ENCODE results near the gene LRMDA. TPM values are rescaled to one million over a fixed set of nuclear protein-coding genes. Genes with fewer than 3 reads are reported as not detected.

Gene LRMDA
- total RNA-seq, 1 donor from 2014 or later = not detected

DNA sequence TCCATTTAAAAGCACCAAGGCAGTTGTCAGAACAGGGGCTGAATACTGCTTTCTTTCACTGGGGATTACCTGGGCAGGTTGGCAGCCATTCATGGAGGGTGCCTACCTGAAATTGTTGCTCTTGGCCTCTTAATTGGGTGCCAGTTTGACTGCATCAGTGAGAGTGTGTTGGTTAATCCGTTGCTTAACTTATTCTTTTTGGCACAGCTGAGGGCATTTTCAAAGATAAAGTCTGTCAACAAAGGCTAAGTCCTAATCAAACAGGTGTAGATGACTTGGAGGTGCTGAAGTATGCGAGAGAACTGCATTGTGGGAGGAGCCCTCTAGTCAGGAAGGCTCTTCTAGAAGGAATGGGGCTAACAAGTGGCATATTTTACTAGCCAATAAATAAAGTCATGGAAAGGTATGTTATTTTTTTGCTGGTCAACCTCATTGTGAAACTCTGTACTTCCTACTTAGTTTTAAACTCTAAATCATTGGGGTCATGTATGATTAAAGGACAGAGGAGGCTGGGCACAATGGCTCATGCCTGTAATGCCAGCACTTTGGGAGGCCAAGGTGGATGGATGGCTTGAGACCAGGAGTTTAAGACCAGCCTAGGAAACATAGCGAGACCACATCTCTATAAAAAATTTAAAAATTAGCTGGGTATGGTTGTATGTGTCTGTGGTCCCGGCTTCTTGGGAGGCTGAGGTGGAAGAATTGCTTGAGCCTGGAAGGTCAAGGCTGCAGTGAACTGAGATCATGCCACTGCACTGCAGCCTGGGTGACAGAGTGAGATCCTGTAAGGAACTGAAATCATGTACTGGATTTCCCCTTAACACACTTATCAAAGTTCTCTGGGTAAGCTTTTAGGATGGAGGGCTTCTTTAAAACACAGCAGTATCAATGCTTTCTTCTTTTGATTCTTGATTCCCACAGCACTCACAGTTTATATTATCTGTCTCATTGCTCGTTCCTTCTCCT, 134.1 kb downstream of the LRMDA start:
- no peak for DNase-seq (ENCODE audit: low spot score)
- Mint-ChIP-seq H3K9me3 (peaks cover 7% of the 10 kb centered on the region), H3K27me3 (ENCODE audit: low read depth) (no peaks in the 10 kb centered on the region), H3K4me3 (ENCODE audit: low read depth) (no peak overlapping the region), H3K36me3 (ENCODE audit: low read depth) (no peaks in the 10 kb centered on the region), H3K4me1 (ENCODE audit: low read depth) (no peaks in the 10 kb centered on the region), H3K27ac (no peak overlapping the region)
- intact Hi-C loops (cut with micrococcal nuclease) = no loop called here

DNA sequence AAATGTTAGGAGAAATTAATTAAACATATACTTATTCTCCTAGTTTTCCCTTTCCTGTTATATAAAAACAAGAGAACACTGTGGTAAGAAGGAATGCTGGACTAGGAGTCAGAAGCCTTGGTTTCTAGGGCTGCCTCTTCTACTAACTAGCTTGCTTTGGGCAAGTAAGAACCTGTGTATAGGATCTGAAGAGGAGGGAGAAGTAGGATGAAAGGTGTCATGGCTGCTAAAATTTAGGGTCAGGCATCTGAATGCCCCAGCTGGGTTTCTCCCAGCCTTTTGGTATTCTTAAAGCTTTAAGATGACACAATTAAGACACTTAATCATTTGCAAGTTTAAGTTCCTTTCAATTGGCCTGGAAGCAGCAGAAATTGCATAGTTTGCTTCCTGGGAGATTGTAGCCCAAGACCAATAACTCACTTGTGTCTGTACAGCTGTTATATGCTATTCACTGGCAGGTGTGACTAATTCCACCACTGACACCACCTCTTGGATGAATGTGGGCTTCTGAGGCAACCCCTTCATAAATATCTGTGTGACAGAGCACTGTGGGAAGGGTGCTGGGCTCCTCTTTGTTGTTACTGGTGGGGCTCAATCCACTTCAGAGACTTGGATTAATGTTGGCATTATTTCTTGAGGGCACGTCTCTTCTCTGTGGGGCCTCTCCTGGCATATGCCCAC, 137.2 kb downstream of the LRMDA start:
- intact Hi-C loops (cut with micrococcal nuclease) = no loop called here
- DNase-seq (ENCODE audit: low spot score) = no peak
- no peaks in the 10 kb centered on the region for H3K4me1 Mint-ChIP-seq (ENCODE audit: low read depth)
- H3K9me3 Mint-ChIP-seq = peaks cover 22% of the 10 kb centered on the region
- no peaks in the 10 kb centered on the region for H3K36me3 Mint-ChIP-seq (ENCODE audit: low read depth)
- H3K27me3 Mint-ChIP-seq (ENCODE audit: low read depth) = no peaks in the 10 kb centered on the region
- H3K27ac Mint-ChIP-seq = no peak overlapping the region
- H3K4me3 Mint-ChIP-seq (ENCODE audit: low read depth) = no peak overlapping the region

DNA sequence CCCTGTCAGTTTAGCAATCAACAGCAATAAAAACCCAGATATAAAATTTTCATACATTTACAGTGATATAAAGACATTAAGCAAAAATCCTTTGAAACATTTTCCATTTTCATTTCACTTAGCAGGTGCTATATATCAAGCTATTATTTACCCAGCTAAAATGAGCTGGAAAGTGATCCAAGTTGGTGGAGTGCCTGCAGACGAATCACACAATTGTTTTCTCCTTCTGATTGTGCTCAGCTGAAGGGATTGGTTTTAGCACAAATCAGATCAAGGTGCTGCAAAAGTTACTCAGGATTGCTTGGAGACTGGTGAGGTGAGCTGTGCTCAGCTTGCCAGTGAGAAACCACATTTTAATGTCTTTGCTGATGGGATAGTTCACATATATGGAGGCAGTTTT, 138.1 kb downstream of the LRMDA start:
- Mint-ChIP-seq H3K9me3 (peaks cover 29% of the 10 kb centered on the region), H3K4me3 (ENCODE audit: low read depth) (no peak overlapping the region), H3K27me3 (ENCODE audit: low read depth) (no peaks in the 10 kb centered on the region), H3K27ac (no peak overlapping the region), H3K36me3 (ENCODE audit: low read depth) (no peaks in the 10 kb centered on the region), H3K4me1 (ENCODE audit: low read depth) (no peaks in the 10 kb centered on the region)
- intact Hi-C loops (cut with micrococcal nuclease) = no loop called here
- no peak for DNase-seq (ENCODE audit: low spot score)

- Mint-ChIP-seq H3K4me3 (ENCODE audit: low read depth) (no peak overlapping the region), H3K27ac (no peak overlapping the region), H3K36me3 (ENCODE audit: low read depth) (no peaks in the 10 kb centered on the region), H3K9me3 (peaks cover 29% of the 10 kb centered on the region), H3K4me1 (ENCODE audit: low read depth) (no peaks in the 10 kb centered on the region), H3K27me3 (ENCODE audit: low read depth) (no peaks in the 10 kb centered on the region)
- intact Hi-C loops (cut with micrococcal nuclease) = no loop called here
- no peak for DNase-seq (ENCODE audit: low spot score)
Observed at GRCh38 chr10:75572478-75572877, 141.1 kb downstream of the LRMDA start.

DNA sequence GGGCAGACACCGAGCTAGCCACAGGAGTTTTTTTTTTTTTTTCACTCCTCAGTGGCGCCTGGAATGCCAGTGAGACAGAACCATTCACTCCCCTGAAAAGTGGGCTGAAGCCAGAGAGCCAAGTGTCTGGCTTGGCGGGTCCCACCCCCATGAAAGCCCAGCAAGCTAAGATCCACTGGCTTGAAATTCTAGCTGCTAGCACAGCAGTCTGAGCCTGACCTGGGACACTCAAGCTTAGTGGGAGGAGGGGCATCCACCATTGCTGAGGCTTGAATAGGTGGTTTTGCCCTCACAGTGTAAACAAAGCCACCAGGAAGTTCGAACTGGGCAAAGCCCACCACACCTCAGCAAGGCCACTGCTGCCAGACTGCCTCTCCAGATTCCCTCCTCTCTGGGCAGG, 144.5 kb downstream of the LRMDA start:
- H3K9me3 Mint-ChIP-seq = peaks cover 39% of the 10 kb centered on the region
- no peak overlapping the region for H3K4me3 Mint-ChIP-seq (ENCODE audit: low read depth)
- intact Hi-C loops (cut with micrococcal nuclease) = no loop called here
- no peaks in the 10 kb centered on the region for H3K27me3 Mint-ChIP-seq (ENCODE audit: low read depth)
- H3K4me1 Mint-ChIP-seq (ENCODE audit: low read depth) = no peaks in the 10 kb centered on the region
- no peaks in the 10 kb centered on the region for H3K36me3 Mint-ChIP-seq (ENCODE audit: low read depth)
- H3K27ac Mint-ChIP-seq = no peak overlapping the region
- DNase-seq (ENCODE audit: low spot score) = no peak

- H3K36me3 Mint-ChIP-seq (ENCODE audit: low read depth) = no peaks in the 10 kb centered on the region
- DNase-seq (ENCODE audit: low spot score) = no peak
- H3K4me1 Mint-ChIP-seq (ENCODE audit: low read depth) = no peaks in the 10 kb centered on the region
- intact Hi-C loops (cut with micrococcal nuclease) = no loop called here
- peaks cover 30% of the 10 kb centered on the region for H3K9me3 Mint-ChIP-seq
- H3K4me3 Mint-ChIP-seq (ENCODE audit: low read depth) = no peak overlapping the region
- H3K27ac Mint-ChIP-seq = no peak overlapping the region
- H3K27me3 Mint-ChIP-seq (ENCODE audit: low read depth) = no peaks in the 10 kb centered on the region
Observed at GRCh38 chr10:75582102-75582501, 150.7 kb downstream of the LRMDA start.

DNA sequence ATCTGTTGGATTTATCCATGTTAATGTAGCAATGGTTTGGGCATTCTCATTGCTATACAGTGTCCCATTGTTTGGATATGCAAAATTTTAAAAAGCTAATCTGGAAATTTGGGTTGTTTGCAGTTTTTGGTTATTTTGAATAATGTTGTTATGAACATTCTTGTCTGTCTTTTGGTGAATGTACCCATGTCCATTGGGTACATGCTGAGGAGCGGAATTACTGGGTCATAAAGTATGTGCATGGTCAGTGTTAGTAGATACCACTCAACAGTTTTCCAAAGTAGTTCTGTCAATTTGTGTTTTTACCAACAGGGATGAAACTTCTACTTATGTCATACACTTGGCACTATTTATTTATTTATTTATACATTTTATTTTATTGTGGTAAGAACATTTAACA, 153.9 kb downstream of the LRMDA start:
- no peak for DNase-seq (ENCODE audit: low spot score)
- Mint-ChIP-seq H3K4me3 (ENCODE audit: low read depth) (no peak overlapping the region), H3K9me3 (peaks cover 18% of the 10 kb centered on the region), H3K27me3 (ENCODE audit: low read depth) (no peaks in the 10 kb centered on the region), H3K36me3 (ENCODE audit: low read depth) (no peaks in the 10 kb centered on the region), H3K27ac (no peak overlapping the region), H3K4me1 (ENCODE audit: low read depth) (no peaks in the 10 kb centered on the region)
- intact Hi-C loops (cut with micrococcal nuclease) = no loop called here

GRCh38 chr10:75586814-75587213, 155.4 kb downstream of the LRMDA start:
- intact Hi-C loops (cut with micrococcal nuclease) = no loop called here
- Mint-ChIP-seq H3K27me3 (ENCODE audit: low read depth) (no peaks in the 10 kb centered on the region), H3K27ac (no peak overlapping the region)

GRCh38 chr10:75588031-75588430, 156.6 kb downstream of the LRMDA start:
- H3K27me3 Mint-ChIP-seq (ENCODE audit: low read depth) = no peaks in the 10 kb centered on the region
- H3K27ac Mint-ChIP-seq = no peak overlapping the region
- no peak for DNase-seq (ENCODE audit: low spot score)
- no peaks in the 10 kb centered on the region for H3K4me1 Mint-ChIP-seq (ENCODE audit: low read depth)
- peaks cover 6% of the 10 kb centered on the region for H3K9me3 Mint-ChIP-seq
- intact Hi-C loops (cut with micrococcal nuclease) = no loop called here
- H3K4me3 Mint-ChIP-seq (ENCODE audit: low read depth) = no peak overlapping the region
- H3K36me3 Mint-ChIP-seq (ENCODE audit: low read depth) = no peaks in the 10 kb centered on the region

More at GRCh38 chr10:75586814-75587213, 155.4 kb downstream of the LRMDA start:
- Mint-ChIP-seq H3K9me3 (peaks cover 11% of the 10 kb centered on the region), H3K36me3 (ENCODE audit: low read depth) (no peaks in the 10 kb centered on the region), H3K4me1 (ENCODE audit: low read depth) (no peaks in the 10 kb centered on the region), H3K4me3 (ENCODE audit: low read depth) (no peak overlapping the region)
- DNase-seq (ENCODE audit: low spot score) = no peak

GRCh38 chr10:75589895-75590654, 158.7 kb downstream of the LRMDA start:
- no peak for DNase-seq (ENCODE audit: low spot score)
- Mint-ChIP-seq H3K27ac (no peak overlapping the region), H3K27me3 (ENCODE audit: low read depth) (no peaks in the 10 kb centered on the region), H3K9me3 (no peaks in the 10 kb centered on the region), H3K36me3 (ENCODE audit: low read depth) (no peaks in the 10 kb centered on the region), H3K4me3 (ENCODE audit: low read depth) (no peak overlapping the region), H3K4me1 (ENCODE audit: low read depth) (no peaks in the 10 kb centered on the region)
- intact Hi-C loops (cut with micrococcal nuclease) = no loop called here

GRCh38 chr10:75592151-75592787, 160.8 kb downstream of the LRMDA start:
- Mint-ChIP-seq H3K27ac (no peak overlapping the region), H3K27me3 (ENCODE audit: low read depth) (no peaks in the 10 kb centered on the region), H3K4me1 (ENCODE audit: low read depth) (no peaks in the 10 kb centered on the region), H3K9me3 (no peaks in the 10 kb centered on the region), H3K36me3 (ENCODE audit: low read depth) (no peaks in the 10 kb centered on the region), H3K4me3 (ENCODE audit: low read depth) (no peak overlapping the region)
- intact Hi-C loops (cut with micrococcal nuclease) = no loop called here
- no peak for DNase-seq (ENCODE audit: low spot score)

GRCh38 chr10:75592791-75593643, 161.6 kb downstream of the LRMDA start:
- H3K36me3 Mint-ChIP-seq (ENCODE audit: low read depth) = no peaks in the 10 kb centered on the region
- intact Hi-C loops (cut with micrococcal nuclease) = no loop called here
- H3K4me1 Mint-ChIP-seq (ENCODE audit: low read depth) = no peaks in the 10 kb centered on the region
- no peaks in the 10 kb centered on the region for H3K9me3 Mint-ChIP-seq
- H3K4me3 Mint-ChIP-seq (ENCODE audit: low read depth) = no peak overlapping the region
- no peak for DNase-seq (ENCODE audit: low spot score)
- H3K27me3 Mint-ChIP-seq (ENCODE audit: low read depth) = no peaks in the 10 kb centered on the region
- no peak overlapping the region for H3K27ac Mint-ChIP-seq
